NCI-H446 treated with DMSO at 0.1 percent for 48 hours (cell line): ENCODE data around the gene PPP4R3A.
"Not testable (repeated sequence)": the region's sequence is repeated elsewhere in the genome, so short reads cannot be mapped to it uniquely, and the experiment has no call there.

Experiments
- DNase-seq: peaks from one replicate; lab custom pipeline; 2025; lab: John Stamatoyannopoulos, UW

The PPP4R3A gene

DNA sequence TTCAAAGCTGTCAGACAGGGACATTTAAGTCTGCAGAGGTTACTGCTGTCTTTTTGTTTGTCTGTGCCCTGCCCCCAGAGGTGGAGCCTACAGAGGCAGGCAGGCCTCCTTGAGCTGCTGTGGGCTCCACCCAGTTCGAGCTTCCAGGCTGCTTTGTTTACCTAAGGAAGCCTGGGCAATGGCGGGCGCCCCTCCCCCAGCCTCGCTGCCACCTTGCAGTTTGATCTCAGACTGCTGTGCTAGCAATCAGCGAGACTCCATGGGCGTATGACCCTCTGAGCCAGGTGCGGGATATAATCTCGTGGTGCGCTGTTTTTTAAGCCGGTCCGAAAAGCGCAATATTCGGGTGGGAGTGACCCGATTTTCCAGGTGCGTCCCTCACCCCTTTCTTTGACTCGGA lies 73.8 kb downstream of the PPP4R3A start:
- not testable (repeated sequence) for DNase-seq

DNA sequence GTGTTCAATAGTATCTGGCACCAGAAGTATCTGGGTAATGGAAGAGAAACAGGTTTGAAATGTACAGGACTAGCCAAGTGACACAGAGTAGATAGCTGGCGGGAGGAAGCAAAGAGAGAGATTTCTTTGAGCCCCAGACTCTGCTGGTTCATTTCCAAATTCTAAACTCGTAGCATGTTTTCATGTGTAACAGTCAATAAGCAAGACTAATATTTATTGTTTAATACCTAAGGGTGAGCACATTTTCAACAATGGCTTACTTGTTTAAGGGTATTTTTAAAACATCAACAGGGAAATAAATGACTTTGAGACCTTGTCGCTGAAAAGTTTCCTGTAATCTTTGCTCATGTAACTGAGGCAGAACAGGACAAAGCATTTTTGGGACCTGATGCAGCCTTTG lies 80.7 kb downstream of the PPP4R3A start:
- DNase-seq: no peak

DNA sequence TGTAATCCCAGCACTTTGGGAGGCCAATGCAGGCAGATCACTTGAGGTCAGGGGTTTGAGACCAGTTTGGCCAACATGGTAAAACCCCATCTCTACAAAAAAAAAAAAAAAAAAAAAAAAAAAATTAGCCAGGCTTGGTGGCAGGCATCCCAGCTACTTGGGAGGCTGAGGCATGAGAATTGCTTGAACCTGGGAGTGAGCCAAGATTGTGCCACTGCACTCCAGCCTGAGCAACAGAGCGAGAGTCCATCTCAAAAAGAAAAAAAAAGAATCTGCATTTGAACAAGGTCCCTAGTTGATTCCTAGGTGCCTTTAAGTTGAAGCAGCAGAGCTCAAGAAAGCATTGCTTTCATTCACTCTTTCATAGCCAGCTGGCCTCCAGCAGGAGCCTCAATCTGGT lies 81.2 kb downstream of the PPP4R3A start:
- peak; percentile 42 for DNase-seq

DNA sequence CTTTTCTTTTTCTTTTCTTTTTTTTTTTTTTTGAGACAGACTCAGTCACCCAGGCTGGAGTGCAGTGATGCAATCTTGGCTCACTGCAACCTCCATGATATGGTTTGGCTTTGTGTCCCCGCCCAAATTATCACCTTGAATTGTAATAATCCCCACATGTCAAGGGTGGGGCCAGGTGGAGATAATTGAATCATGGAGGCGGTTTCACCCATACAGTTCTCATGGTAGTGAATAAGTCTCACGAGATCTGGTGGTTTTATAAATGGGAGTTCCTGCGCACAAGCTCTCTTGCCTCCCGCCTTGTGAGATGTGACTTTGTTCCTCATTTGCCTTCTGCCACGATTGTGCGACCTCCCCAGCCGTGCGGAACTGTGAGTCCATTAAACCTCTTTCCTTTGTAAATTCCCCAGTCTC lies 84.6 kb downstream of the PPP4R3A start:
- not testable (repeated sequence) for DNase-seq

DNA sequence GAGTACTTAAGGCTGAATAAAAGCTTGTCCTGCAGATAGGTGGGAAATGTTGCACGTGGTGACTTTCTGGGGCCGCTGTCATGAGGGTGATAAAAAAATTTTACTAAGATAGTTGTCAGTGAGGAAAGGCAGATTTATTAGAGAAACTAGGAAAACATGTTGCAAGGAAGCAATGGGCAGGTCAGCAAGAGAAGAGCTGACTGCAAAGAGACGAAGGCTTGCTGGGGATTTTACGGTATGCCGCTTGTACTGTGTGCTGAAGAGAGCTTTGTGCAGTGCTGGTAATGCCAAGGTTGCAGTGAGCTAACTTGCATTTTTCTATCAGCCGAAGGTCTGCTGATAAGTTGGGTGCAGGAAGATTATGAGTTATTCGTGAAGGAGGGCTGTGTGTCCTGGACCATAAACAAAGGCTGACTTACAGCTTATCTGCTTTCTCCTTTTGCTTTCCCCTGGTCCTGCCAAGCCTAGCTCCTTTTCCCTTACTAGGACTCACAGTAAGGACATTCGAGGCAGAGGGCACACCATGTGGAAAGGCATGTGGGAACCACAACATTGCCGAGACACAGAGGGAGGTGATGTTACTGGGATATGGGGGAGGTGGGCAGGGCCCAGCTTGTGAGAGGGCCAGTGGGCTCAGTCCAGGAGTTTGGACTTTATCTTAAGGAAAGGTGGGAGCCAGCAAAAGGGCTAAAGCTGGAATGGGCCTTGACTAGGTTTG lies 85.1 kb downstream of the PPP4R3A start:
- DNase-seq: no peak

DNA sequence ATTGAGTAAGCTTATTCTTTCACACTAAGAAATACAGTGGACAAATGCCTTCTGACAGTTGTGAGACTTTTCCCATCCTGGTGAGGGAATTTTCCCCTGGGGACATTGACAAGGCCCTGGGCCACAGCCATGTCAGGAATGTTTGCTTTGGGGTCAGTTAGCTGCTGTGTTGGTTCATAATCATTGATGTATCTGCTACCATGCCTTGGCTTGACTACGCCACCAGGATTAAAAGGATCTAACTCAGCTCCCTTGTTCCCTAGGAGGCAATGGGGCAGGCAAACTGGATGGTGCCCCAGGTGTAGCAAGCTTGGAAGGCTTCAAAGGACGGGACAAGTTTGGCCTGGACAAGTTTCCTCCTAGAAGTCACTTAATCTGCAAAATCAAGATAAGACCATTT lies 89.4 kb downstream of the PPP4R3A start:
- DNase-seq: no peak

DNA sequence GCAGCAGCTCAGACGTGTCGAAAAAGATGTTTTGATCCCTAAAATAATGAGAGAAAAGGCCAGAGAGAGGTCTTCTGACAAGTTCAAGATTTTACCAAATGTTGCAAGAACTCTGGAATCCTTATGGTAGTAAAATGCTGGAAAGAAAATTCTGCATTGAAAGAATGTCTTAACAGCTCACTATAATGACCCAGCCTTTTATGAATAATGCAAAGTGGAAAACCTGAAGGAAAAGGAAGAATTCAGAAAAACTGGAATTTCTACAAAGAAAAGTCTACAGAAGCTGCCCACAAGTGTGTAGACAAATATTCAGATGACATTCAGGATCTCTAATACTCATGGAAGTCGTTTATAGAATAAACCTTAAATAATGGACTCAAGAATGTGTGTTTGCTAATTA lies 90.7 kb downstream of the PPP4R3A start:
- no peak for DNase-seq

DNA sequence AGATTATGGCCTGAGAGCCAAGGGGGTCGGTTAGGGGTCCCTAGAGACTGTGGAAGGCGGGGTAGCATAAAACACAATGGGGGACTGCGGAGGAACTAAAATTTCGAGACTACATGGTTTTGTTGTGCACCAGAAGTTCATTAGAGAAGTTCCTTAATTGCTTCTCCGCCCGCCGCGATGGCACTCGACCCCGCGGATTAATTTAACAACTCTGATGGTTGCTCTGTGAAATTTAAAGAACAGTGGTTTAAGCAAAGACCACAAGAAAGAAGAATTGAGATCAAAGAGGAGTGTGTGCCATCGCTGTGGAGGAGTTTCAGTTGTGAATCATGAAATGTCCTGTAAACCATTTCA lies 91.1 kb downstream of the PPP4R3A start:
- DNase-seq: no peak

DNA sequence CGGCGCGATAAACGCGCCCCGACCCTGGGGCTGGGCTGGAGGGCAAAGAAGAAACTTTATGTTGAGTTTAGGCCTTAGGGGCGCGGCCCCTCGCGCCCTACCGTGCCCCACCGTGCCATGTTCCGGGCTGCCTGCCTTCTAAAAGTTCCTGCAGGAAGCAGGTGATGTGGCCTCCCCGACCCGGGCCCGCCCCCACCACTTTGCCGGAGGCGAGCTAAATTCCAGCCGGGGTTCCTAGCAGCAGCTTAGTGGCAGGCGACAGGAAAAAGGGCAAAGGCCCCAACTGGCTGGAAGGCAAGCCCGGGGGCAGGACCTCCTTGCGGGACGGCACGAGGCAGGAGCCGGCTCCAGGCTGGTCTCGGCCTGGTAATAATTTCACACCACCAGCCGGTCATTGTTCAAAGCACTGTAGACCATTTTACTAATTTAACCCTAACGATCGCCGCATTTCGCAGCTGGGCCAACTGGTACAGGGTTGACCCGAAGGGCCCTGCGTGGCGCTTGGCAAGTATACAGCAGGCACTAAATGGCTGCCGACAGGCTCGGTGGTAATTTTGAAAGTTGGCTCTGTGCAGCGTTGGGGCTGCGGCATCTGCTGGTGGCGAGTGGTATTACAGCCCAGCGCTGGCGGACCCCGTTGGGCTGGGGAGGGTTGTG lies 91.6 kb downstream of the PPP4R3A start:
- peak; percentile 31 for DNase-seq

DNA sequence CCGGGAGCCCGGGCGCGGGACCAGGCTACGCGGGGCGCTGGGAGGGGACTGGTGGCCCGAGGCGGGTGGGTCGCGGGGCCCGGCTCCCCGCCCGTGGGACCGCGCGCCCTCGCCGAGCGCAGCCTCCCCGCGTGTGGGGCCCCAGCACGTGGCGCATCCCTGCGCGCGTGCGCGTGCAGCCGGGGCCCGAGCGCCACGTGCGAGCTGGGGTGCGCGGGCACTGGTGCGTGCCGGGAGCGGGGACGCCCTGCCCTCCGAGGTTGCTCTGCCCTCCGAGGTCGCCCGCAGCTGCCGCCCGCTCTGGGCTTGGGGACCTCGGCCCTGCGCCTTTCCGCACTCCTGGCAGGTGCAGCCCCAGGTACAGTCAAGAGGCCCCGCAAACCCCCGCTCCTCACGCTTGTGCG lies 92.1 kb downstream of the PPP4R3A start:
- no peak for DNase-seq

DNA sequence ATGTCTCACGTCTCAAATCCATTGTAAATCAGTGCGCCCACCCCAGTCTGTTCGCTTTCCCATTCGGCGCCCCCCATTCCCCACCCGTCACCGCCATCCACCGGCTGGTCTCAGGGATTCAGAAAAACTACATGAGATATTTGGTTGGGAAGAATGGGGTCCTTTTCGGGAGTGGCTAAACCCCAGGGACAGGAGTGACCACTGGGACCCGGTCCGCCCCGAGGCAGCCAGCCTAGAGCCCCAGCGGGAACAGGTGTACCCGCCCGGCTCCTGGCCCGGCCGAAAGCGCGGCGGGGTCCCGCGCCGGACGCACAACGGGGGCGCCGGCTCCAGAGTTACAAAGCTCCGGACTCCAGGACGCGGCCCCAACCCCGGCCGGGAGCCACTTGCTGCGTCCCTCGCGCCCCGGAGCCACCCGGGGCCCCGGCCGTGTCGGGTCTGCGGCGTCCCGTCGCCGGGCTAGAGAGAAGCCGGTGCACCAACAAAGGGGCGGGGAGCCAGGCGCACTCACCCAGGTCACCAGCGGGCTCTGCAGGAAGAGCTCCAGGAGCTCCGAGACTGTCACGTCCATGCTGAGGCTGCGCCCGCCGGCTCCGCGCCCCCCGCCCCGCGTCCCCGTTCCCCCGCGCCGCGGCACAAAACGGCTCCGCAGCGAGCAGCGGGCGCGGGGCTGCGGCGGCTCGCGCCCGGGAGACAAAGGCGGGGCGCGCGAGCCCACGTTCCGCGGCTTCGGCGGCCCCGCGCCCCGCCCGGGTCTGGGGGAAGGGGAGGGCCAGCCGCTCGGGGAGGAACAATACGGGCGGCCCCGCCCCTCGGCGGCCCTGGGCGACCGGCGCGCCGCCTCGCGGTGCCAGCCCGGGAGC lies 92.8 kb downstream of the PPP4R3A start, which contains the start of gene CCDC88C:
Gene CCDC88C, minus strand, starts transcription at position 701 of the 863 bp plus-strand sequence. Its CDS starts 130 bp downstream, at position 571.
- peak; percentile 46 for DNase-seq

DNA sequence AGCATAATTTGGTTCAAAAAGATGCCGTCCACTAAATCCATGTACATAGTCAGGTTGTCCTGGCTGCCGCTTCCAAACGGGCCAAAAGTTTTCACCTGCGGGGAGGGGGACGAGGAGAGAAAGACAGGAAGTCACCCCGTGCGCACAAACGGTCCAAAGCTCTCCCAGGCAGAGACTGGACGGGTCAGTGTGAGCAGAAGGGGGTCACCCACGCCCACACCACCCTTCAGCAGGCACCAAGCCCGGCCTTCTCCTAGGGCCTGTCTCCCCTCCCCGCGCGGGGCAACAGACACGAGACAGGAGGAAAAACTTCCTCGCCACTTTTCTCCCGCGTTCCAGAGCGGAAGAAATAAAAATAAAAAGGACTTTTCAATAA lies 93.4 kb downstream of the PPP4R3A start:
- no peak for DNase-seq

DNA sequence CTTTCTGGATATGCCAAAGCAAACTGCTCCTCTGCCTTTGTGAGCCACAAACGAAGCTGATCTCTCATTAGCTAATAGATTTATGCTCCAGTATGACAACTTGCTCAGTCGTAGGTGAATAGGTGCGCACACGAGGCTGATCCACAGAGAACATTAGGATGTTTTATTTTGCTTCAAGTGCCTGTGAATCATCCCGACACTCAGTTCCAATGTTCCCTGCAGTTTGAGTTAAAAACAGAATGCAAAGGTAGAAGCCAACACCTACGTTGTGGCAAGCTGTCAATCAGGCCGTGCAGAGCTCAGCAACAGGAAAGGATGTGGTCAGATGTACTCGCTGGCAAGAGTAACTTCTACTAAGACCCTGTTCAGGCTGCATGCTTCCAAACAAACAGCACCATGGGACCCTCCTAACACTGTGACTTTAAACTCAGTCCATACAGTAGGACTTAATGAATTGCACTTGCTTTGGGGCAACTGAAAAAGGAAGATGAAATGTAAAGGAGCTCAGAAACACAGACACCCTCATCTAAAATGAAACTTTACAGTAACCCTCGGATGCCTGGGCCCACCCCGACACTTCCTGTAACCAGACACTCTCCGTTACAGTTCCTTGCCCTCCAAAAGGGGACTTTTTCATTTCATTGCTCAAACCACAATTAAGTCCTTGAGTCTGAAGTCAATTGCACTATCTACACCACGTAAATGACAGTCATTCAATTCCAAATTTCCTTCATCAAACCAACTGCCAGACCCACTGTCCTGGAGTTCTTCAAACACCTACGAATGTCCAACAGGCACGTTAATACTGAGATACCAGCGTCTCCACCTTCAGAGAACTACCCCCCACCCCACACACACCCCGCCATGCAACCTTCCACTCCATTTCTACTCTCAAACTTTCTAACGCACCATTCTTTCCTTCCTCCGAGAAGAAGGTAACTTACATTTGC lies 94.0 kb downstream of the PPP4R3A start:
- DNase-seq: no peak

DNA sequence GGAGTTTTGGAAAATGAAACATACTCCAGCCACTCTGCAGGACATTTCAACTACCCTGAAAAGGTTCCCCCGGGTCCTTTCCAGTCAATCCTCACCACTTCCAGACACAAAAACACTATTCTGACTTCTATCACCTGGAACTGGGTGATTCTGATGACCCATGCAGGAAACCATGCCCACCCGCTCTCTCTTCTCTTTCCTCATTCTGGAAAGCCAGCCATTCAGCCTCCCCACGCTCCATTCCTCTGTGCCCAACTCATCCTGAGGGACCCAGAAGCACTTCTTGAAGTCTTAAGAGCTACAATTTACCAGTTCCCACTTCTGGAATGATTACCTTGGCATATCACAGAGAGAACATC lies 95.7 kb downstream of the PPP4R3A start:
- no peak for DNase-seq

DNA sequence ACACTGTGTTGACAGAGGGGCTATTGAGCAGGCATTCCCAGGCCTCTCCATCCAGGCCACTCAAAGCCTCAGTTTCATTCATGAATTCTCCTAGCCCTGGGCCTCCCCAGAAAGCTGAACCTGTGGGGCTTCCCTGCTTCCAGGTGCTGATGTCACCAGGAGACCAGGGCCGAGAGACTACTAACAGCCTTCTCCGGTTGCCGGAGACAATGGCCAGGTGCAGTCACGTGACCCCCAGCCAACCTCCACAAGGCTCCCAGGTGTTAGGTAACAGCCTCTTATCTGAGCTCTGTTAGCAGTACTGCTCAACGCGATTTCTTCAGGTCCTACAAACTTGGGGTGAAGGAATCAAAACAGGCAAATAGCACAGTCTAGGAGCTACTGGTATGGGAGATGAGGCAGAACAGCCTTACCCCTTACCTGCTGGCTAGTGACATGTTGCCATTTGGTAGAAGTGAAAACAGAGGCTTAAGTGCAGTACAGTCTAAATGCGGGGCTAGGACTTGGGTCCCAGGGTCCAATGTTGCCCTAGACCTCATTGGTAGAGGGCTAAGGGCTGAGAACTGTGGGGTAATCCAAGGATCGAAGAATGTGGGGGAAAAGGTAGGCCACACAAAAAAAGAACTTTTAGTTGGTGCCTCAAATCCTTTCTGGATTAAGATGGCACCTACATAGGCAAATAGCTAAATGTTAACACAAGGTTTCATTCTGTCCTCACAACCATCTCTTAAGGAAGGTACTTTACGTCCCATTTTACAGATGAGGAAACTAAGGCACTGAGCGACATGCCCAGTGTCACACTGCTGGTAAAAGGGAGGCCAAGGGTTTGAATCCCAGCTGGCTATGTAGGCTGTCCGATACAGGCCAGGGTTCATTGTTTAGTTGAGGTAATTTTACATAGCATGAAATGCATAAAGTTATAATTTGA lies 96.3 kb downstream of the PPP4R3A start:
- DNase-seq: no peak

DNA sequence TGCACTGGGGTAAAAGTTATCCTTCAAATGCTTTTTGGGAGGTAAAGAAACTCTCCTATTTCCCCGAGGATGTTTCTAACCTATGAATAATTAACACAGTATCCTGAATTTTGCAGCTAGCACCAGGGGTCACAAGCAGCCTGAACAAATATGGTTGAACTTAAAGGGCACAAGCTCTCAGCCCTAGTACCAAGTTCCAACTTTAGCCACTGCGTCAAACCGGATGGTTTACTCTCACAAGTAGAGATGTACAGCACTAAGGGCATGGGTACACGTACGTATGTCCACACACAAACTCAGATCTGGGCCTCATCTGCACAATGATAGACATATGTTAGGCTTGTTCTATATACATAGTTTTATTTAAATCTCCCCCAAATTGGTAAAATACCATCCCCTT lies 97.2 kb downstream of the PPP4R3A start:
- DNase-seq: no peak

DNA sequence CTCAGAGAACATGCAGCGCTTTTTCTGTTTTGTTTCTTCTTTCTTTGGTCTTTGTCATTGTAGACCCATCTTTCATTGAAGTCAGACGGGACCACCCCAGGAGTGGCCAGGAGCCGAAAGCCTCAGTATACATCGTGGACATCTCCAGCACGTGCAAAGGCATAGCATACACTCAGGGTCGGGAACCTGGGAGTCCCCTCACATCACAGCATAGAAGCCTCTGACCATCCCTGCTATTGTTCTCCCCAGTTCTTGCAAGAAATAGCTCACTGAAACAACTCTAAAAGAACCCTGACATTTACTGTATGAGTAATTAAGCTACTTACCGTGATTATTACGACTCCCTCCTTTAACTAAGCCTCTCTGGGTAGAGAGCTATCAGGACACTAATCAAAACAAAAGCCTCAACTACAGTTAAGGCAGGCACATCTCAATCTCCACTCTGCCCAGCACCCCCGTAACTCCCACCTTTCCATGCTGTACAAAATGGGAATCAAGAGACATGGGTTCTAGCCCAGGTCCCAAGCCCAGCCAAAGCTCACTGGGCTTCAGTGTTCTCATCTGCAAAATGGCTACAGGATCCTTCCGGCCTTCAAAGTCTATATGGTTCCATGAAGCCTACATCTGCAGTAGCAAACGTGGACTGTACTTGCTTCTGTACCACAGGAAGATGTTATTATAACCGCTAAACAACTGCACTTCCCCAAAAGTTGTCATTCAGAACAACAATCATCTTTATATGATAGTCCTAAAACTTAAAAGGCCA lies 99.2 kb downstream of the PPP4R3A start:
- DNase-seq: no peak

DNA sequence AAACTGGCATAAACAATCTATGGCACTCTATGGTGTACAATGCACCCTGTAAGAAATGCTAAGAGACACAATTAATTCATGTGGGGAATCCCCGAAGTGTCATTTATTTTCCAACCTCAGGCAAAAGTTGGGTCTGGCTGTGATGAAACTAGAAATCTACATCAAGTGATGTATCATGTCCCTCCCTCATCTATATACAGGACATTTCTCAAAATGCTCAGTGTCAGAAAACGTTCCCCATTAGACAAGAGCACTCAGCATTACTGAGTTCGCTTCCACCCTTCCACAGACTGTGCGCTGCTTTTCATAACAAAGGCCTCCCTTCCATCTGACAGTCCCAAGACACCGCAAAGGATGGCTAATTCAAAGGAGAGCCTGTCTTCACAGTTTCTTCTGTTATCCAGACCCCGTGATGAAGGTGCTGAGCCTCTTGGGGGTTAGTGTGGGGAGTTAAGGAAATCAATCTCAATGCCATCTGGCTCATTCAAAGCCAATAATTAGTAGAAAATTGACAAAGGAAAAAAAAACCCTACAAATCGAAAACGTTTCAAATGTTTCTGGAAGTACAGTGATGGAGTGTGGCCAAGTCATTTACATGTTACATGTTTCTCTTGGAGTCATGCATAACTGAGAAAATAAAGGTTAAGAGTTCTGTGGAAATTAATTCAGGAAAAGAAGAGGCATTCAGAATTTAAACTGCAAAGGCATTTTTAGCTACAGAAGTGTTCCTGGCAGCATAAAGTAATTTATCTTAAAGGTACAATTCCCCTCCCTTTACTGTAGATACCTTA lies 100.0 kb downstream of the PPP4R3A start:
- DNase-seq: no peak

DNA sequence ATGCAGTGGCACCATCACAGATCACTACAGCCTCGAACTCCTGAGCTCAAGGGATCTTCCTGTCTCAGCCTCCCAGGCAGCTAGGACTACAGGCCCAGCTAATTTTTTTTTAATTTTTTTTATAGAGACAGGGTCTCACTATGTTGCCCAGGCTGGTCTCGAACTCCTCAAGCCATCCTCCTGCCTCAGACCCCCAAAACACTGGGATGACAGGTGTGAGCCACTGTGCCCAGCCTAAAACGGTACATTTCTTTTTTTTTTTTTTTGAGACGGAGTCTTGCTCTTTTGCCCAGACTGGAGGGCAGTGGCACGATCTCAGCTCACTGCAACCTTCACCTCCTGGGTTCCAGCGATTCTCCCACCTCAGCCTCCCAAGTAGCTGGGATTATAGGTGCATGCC lies 100.9 kb downstream of the PPP4R3A start:
- not testable (repeated sequence) for DNase-seq
